Neuron (in vitro differentiated cells): Measurements from ENCODE around the gene RCL1.
"Not testable (repeated sequence)": the region's sequence is repeated elsewhere in the genome, so short reads cannot be mapped to it uniquely, and the experiment has no call there.

Experiments
- H2AFZ ChIP-seq: one replicate; pipeline ENCODE4 v1.6.1; 2013; ENCODE audit warnings: low read depth, mild to moderate bottlenecking, inconsistent platforms, low read length, moderate library complexity
- H3K27me3 ChIP-seq: one replicate; pipeline ENCODE4 v1.6.1; 2013; ENCODE audit warnings: low read length; ENCODE audit not compliant: insufficient read depth
- H3K36me3 ChIP-seq: one replicate; pipeline ENCODE4 v1.6.1; 2013; ENCODE audit warnings: low read length; ENCODE audit not compliant: insufficient read depth
- H3K4me1 ChIP-seq: one replicate; pipeline ENCODE4 v1.6.1; 2013; ENCODE audit warnings: low read length; ENCODE audit not compliant: insufficient read depth
- H3K4me3 ChIP-seq: 2 replicates; pipeline ENCODE4 v1.5.1; 2013; ENCODE audit warnings: mild to moderate bottlenecking, low read length, moderate library complexity
- H3K9me3 ChIP-seq: one replicate; pipeline ENCODE4 v1.6.1; 2013; ENCODE audit warnings: low read length

Gene RCL1

DNA sequence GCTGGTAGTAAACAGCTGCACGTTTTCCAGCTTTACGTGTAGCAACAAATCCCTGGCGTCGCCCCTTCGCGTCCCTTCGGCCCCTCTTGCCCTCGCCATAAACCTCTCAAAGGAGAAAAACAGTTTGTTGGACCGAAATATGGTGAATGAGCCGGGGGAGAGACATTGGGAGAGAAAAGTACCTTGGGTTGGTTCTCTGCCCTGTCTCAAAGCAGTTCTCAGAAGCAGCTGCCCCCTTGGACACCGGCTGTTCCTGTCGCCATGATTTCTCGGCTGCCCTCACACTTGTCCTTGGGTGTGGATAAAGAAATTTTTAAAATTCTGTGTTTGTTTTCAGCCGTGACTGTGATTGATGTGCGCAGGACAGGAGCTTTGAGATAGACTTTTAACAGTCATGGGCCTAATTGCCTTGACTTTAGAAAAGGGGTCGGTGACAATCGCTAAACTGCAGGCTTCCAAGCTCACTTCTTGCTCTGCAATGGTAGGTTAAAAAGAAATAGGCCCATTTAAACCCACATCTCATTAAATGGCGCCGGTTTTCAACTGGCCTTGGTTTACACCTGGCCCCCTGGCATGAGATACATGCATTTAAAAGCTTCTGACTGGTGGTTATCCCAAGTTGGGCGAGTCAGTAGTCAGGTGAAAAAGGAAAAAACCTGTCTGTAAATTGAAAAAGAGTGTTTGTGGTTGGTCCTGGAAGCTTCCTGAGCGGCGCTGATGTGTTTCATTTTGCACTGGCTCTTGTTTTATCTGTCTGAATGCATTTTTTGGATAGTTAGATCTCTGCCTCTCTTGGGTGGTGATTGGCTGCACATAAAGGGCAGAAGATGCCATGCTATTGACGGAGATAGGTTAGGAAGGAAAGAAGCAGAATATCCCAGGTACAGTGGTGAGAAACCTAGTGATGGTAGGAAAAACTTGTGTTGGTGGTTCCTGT lies 983 bp downstream of the RCL1 start:
- Histone ChIP-seq H3K36me3 (no peaks in the 10 kb centered on the region), H3K27me3 (no peaks in the 10 kb centered on the region), H3K4me1 (peaks cover 13% of the 10 kb centered on the region), H2AFZ (peak overlapping the region; percentile 89), H3K9me3 (no peaks in the 10 kb centered on the region), H3K4me3 (peak overlapping the region; percentile 70)

GRCh38 chr9:4794691-4795090 lies 1.9 kb downstream of the RCL1 start:
- no peaks in the 10 kb centered on the region for H3K9me3 ChIP-seq
- no peaks in the 10 kb centered on the region for H3K36me3 ChIP-seq
- H3K27me3 ChIP-seq: no peaks in the 10 kb centered on the region
- no peak overlapping the region for H2AFZ ChIP-seq
- H3K4me1 ChIP-seq: peaks cover 13% of the 10 kb centered on the region
- no peak overlapping the region for H3K4me3 ChIP-seq

DNA sequence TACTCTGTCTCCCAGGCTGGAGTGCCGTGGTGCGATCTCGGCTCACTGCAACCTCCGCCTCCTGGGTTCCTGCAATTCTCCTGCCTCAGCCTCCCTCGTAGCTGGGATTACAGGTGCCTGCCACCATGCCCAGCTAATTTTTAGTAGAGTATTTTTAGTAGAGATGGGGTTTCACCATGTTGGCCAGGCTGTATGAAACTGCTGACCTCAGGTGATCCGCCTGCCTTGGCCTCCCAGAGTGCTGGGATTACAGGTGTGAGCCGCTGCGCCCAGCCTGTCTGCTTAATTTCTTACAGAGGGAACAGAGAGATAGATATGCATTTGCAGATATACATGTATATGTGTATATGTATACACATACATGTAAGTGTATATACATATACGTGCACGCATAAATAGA lies 2.4 kb downstream of the RCL1 start:
- H3K36me3 ChIP-seq, H3K9me3 ChIP-seq, H3K27me3 ChIP-seq, H2AFZ ChIP-seq, H3K4me3 ChIP-seq: not testable (repeated sequence)
- H3K4me1 ChIP-seq: peaks cover 13% of the 10 kb centered on the region

DNA sequence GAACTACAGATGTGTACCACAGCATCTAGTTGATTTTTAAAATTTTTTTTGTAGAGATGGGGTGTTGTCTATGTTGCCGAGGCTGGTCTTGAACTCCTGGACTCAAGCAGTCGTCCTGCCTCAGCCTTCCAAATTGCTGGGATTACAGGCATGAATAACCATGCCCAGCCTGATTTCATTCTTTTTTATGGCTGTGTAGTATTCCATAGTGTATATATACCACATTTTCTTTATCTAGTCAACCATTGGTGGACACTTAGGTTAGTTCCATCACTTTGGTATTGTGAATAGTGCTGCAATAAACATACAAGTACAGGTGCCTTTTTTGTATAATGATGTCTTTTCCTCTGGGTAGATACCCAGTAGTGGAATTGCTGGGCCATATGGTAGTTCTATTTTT lies 3.8 kb downstream of the RCL1 start:
- Histone ChIP-seq H3K36me3 (no peaks in the 10 kb centered on the region), H3K27me3 (no peaks in the 10 kb centered on the region), H2AFZ (no peak overlapping the region), H3K9me3 (no peaks in the 10 kb centered on the region), H3K4me1 (peaks cover 13% of the 10 kb centered on the region), H3K4me3 (no peak overlapping the region)

- Histone ChIP-seq H3K36me3 (no peaks in the 10 kb centered on the region), H3K9me3 (no peaks in the 10 kb centered on the region), H3K4me3 (no peak overlapping the region), H2AFZ (no peak overlapping the region), H3K27me3 (no peaks in the 10 kb centered on the region), H3K4me1 (peaks cover 13% of the 10 kb centered on the region)
These were observed 4.5 kb downstream of the RCL1 start for GRCh38 chr9:4796988-4797853.

GRCh38 chr9:4797854-4798150 lies 5.1 kb downstream of the RCL1 start:
- peaks cover 13% of the 10 kb centered on the region for H3K4me1 ChIP-seq
- H3K4me3 ChIP-seq: no peak overlapping the region
- no peaks in the 10 kb centered on the region for H3K36me3 ChIP-seq
- H3K27me3 ChIP-seq: no peaks in the 10 kb centered on the region
- no peaks in the 10 kb centered on the region for H3K9me3 ChIP-seq
- H2AFZ ChIP-seq: no peak overlapping the region

DNA sequence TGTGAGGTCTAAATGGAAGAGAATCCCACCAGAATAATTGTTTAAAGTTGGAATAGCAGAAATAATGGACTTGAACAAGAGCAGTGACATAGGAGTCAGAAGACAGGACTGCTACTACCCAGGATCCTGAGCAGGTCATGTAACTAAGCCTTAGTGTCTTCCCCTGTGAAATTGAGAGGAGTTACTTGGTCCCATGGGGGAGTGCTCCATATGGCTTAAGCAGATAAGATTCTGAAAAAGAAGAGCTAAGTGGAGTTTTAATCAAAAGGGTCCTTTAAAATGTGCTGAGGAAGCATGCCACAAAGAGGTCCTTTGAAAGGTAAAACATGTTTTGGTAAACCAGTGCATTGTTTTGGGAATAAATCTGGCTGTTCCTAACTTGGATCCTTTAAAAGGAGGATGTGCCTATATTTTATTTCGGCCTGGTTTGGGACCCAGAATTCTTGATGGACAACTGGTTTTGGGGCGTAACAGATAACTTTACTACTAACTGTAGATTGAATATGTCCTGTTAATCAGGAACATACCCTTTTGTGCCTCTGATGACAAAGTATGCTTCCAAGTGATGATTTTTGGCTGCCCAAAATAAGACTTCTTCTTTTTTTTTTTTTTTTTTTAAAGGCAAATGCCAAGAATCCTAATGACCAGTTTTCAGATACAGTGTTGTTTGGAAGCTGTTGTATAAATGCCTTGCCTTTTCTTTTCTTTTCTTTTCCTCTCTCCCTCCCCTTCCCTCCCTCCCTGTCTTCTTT lies 5.7 kb downstream of the RCL1 start:
- Histone ChIP-seq H3K9me3 (no peaks in the 10 kb centered on the region), H3K4me1 (peaks cover 13% of the 10 kb centered on the region), H3K36me3 (no peaks in the 10 kb centered on the region), H2AFZ (no peak overlapping the region), H3K4me3 (no peak overlapping the region), H3K27me3 (no peaks in the 10 kb centered on the region)

- H3K9me3 ChIP-seq: no peaks in the 10 kb centered on the region
- no peak overlapping the region for H3K4me3 ChIP-seq
- no peak overlapping the region for H2AFZ ChIP-seq
- H3K36me3 ChIP-seq: no peaks in the 10 kb centered on the region
- no peaks in the 10 kb centered on the region for H3K27me3 ChIP-seq
- H3K4me1 ChIP-seq: peaks cover 10% of the 10 kb centered on the region
These were observed 6.3 kb downstream of the RCL1 start for GRCh38 chr9:4799033-4799430.

DNA sequence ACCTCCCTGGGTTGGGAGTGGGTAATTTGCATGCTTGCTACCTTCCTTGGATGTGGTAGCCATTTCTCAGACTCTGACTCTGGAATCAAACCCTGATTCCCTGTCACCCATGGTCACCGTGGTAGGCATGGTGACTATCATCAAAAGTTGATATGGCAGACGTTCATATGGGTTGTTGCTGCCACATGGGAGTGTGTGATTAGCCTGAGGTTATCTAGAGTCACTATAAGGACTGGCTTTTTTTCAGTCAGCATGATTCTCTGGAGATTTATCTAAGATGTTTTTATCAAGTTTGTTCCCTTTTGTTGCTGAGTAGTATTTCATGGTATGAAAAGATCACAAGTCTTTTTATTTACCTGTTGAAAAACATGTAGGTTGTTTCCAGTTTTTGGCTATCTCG lies 7.0 kb downstream of the RCL1 start:
- H3K27me3 ChIP-seq: no peaks in the 10 kb centered on the region
- no peak overlapping the region for H2AFZ ChIP-seq
- no peaks in the 10 kb centered on the region for H3K36me3 ChIP-seq
- H3K4me1 ChIP-seq: peaks cover 6% of the 10 kb centered on the region
- no peak overlapping the region for H3K4me3 ChIP-seq
- peaks cover 2% of the 10 kb centered on the region for H3K9me3 ChIP-seq

GRCh38 chr9:4801156-4801555 lies 8.4 kb downstream of the RCL1 start:
- Histone ChIP-seq H2AFZ (no peak overlapping the region), H3K27me3 (no peaks in the 10 kb centered on the region), H3K4me1 (peaks cover 6% of the 10 kb centered on the region), H3K4me3 (no peak overlapping the region), H3K9me3 (peaks cover 5% of the 10 kb centered on the region), H3K36me3 (no peaks in the 10 kb centered on the region)

GRCh38 chr9:4803670-4804530 lies 11.2 kb downstream of the RCL1 start:
- Histone ChIP-seq H3K4me1 (no peaks in the 10 kb centered on the region), H3K9me3 (peaks cover 5% of the 10 kb centered on the region), H3K4me3 (no peak overlapping the region), H2AFZ (no peak overlapping the region), H3K36me3 (no peaks in the 10 kb centered on the region), H3K27me3 (no peaks in the 10 kb centered on the region)

GRCh38 chr9:4804531-4805016 lies 11.8 kb downstream of the RCL1 start:
- Histone ChIP-seq H3K4me3 (no peak overlapping the region), H3K36me3 (no peaks in the 10 kb centered on the region), H3K27me3 (no peaks in the 10 kb centered on the region), H2AFZ (no peak overlapping the region), H3K4me1 (no peaks in the 10 kb centered on the region), H3K9me3 (peaks cover 5% of the 10 kb centered on the region)
